ENCODE data around the gene GPR37L1.

GPR37L1 gene

DNA sequence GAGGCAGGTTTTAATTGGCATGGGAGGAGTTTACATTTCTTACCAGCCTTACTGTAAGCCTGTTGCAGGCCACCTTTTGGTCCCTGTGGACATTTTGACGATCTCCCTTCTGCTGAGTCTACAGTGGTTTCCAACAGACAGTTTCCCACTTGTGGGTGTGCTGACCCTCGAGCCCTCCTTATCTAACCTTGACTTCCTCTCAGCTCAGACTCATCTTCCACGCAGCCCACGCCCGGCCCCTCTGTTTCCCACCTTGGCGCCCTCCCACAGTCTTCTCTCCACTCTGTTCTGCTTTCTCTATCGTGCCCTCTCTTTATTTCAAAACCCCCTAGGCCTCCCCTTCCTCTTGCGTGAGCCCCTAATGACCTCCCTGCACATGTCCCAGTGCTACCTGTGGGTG lies 27.9 kb downstream of the GPR37L1 start:
- Histone ChIP-seq H3K4me2 (ENCODE audit: low read depth, low read length, poor library complexity, severe bottlenecking) (no peak overlapping the region), H3K9ac (ENCODE audit: low read length) (no peak overlapping the region), H3K27ac (ENCODE audit: low read depth, low read length) (no peak overlapping the region), H2AFZ (ENCODE audit: low read depth, low read length, severe bottlenecking) (no peak overlapping the region), H3K36me3 (ENCODE audit: low read length) (no peaks in the 10 kb centered on the region), H3K4me3 (ENCODE audit: insufficient read depth, low read length, poor library complexity, severe bottlenecking) (no peak overlapping the region), H3K9me2 (replicated peaks; ENCODE audit: insufficient read depth, low read length) (no peaks in the 10 kb centered on the region), H4K20me1 (ENCODE audit: low read depth, low read length) (no peaks in the 10 kb centered on the region), H3K79me2 (ENCODE audit: insufficient read depth, low read length) (no peaks in the 10 kb centered on the region), H3K9me3 (ENCODE audit: insufficient read depth, low read length) (no peaks in the 10 kb centered on the region), H3F3A (ENCODE audit: insufficient read depth) (peaks cover 10% of the 10 kb centered on the region), H3K27me3 (ENCODE audit: low read length) (no peaks in the 10 kb centered on the region)
- TF ChIP-seq, protein P1, sequence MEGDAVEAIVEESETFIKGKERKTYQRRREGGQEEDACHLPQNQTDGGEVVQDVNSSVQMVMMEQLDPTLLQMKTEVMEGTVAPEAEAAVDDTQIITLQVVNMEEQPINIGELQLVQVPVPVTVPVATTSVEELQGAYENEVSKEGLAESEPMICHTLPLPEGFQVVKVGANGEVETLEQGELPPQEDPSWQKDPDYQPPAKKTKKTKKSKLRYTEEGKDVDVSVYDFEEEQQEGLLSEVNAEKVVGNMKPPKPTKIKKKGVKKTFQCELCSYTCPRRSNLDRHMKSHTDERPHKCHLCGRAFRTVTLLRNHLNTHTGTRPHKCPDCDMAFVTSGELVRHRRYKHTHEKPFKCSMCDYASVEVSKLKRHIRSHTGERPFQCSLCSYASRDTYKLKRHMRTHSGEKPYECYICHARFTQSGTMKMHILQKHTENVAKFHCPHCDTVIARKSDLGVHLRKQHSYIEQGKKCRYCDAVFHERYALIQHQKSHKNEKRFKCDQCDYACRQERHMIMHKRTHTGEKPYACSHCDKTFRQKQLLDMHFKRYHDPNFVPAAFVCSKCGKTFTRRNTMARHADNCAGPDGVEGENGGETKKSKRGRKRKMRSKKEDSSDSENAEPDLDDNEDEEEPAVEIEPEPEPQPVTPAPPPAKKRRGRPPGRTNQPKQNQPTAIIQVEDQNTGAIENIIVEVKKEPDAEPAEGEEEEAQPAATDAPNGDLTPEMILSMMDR (IDR thresholded peaks at IDR 0.05; ENCODE audit: insufficient read depth, low read length, poor library complexity, severe bottlenecking), result no peak

DNA sequence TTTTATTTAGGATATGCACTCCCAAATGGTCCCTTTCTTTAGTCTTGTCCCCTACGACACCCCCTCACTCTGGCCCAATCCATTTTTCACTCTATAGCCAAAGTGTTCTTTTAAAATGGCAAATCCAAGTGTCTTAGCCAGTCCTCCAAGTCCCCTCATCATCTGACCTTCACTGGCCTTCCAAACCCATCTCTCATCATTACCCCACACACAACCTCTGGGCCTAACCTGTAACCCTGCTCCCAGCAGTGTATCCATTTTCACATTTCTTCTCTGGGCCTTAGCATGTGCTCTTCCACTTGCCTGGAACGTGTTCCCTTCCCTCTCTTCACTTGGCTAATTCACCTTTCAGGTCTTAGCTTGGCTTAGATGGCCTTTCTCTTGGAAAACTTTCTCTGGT lies 28.3 kb downstream of the GPR37L1 start:
- TF ChIP-seq, protein P1 (IDR thresholded peaks at IDR 0.05; ENCODE audit: insufficient read depth, low read length, poor library complexity, severe bottlenecking), result no peak
- no peak for TF ChIP-seq EZH2phosphoT487 (conservative IDR thresholded peaks at IDR 0.05; ENCODE audit: low read length)
- Histone ChIP-seq H3K9ac (ENCODE audit: low read length) (no peak overlapping the region), H2AFZ (ENCODE audit: low read depth, low read length, severe bottlenecking) (no peak overlapping the region), H3K27me3 (ENCODE audit: low read length) (no peaks in the 10 kb centered on the region), H3K36me3 (ENCODE audit: low read length) (no peaks in the 10 kb centered on the region), H3K4me2 (ENCODE audit: low read depth, low read length, poor library complexity, severe bottlenecking) (no peak overlapping the region), H3K79me2 (ENCODE audit: insufficient read depth, low read length) (no peaks in the 10 kb centered on the region), H3K9me2 (replicated peaks; ENCODE audit: insufficient read depth, low read length) (no peaks in the 10 kb centered on the region), H3K27ac (ENCODE audit: low read depth, low read length) (no peak overlapping the region), H3F3A (ENCODE audit: insufficient read depth) (peaks cover 7% of the 10 kb centered on the region; the same call in 1 of the 2 replicates), H3K9me3 (ENCODE audit: insufficient read depth, low read length) (no peaks in the 10 kb centered on the region), H3K4me3 (ENCODE audit: insufficient read depth, low read length, poor library complexity, severe bottlenecking) (no peak overlapping the region), H4K20me1 (ENCODE audit: low read depth, low read length) (no peaks in the 10 kb centered on the region)

DNA sequence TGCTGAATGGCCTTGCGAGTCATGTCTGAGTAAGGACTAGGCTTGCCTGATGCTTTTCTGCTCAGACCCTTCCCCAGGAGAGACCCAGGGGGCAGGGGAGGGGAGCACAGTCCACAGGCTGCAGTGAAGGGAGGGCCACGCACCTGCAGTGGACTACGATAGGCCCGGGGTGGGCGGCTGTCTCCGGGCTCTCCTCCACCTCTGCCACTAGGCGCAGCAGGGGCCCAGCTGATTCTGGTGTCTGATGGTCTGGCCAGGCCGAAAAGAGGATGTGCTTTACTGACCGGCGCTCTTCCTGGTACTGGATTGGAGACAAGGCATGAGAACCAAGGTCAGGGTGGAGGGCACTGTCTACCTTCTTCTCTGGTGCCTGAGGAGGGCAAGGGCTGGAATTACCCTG lies 29.7 kb downstream of the GPR37L1 start:
- Histone ChIP-seq H4K20me1 (ENCODE audit: low read depth, low read length) (no peaks in the 10 kb centered on the region), H3K9ac (ENCODE audit: low read length) (no peak overlapping the region), H3F3A (ENCODE audit: insufficient read depth) (0 out of 2 replicates have a peak, but pooled peaks cover 5% of the 10 kb centered on the region), H3K36me3 (ENCODE audit: low read length) (no peaks in the 10 kb centered on the region), H2AFZ (ENCODE audit: low read depth, low read length, severe bottlenecking) (no peak overlapping the region), H3K79me2 (ENCODE audit: insufficient read depth, low read length) (no peaks in the 10 kb centered on the region), H3K9me3 (ENCODE audit: insufficient read depth, low read length) (no peaks in the 10 kb centered on the region), H3K4me2 (ENCODE audit: low read depth, low read length, poor library complexity, severe bottlenecking) (no peak overlapping the region), H3K27me3 (ENCODE audit: low read length) (no peaks in the 10 kb centered on the region), H3K27ac (ENCODE audit: low read depth, low read length) (no peak overlapping the region), H3K9me2 (replicated peaks; ENCODE audit: insufficient read depth, low read length) (no peaks in the 10 kb centered on the region), H3K4me3 (ENCODE audit: insufficient read depth, low read length, poor library complexity, severe bottlenecking) (no peak overlapping the region)
- TF ChIP-seq, protein P1 (IDR thresholded peaks at IDR 0.05; ENCODE audit: insufficient read depth, low read length, poor library complexity, severe bottlenecking), result no peak
- no peak for TF ChIP-seq EZH2phosphoT487 (conservative IDR thresholded peaks at IDR 0.05; ENCODE audit: low read length)

All from SU-DHL-6 (cell line).